Pericardium fibroblast (primary cell): Measurements from ENCODE around the gene KCNE4. TPM values are rescaled to one million over a fixed set of nuclear protein-coding genes. Genes with fewer than 3 reads are reported as not detected.

Experiments used
- total RNA-seq: library from RNA; depleted of rRNA; stranded (reverse); fragments of >200 nt; gene quantifications from 2 replicates; pipeline ENCODE4 v1.2.3, GENCODE V29; 2015

KCNE4 gene, protein sequence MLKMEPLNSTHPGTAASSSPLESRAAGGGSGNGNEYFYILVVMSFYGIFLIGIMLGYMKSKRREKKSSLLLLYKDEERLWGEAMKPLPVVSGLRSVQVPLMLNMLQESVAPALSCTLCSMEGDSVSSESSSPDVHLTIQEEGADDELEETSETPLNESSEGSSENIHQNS
- total RNA-seq: 14.1 and 21.5 TPM in 2 replicates

DNA sequence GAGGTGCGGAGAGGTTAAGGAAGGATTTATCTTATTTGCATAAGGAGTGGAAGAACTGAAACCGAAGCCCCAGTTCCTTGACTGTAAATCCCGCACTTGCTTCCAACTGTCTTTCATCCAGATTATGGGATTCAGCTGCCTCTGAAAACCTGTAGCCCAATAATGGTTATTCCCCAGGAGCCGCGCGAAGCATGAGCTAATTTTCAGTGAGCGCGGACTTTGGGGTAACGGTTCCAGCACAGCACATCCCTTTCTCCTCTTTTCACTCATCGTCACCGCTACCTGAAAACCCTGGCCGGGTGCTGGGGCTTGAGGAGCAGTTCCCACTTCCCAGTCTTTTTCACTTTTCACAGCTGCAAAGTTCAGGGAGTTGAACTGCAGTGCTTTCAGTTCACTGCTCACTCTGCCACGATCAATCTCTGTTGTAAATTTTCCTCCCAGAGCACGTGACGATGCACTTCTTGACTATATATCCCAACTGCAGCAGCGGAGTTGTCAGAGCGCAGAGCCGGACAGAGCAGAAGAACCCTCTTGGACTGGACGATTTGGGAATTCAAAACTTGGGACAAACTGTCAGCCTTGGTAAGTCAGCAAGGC, at the start of gene KCNE4:
TSS of gene KCNE4 (plus strand) at position 498 of the 597 bp plus-strand sequence. CDS start 641 bp downstream, outside the sequence.

Other genes starting within 250 kb of the KCNE4 start
- 48.1 and 99.5 TPM in 2 replicates for gene ACSL3, start 191.2 kb upstream of the KCNE4 start, total RNA-seq